ENCODE measurements around the gene TCEA2. TPM values are rescaled to one million over a fixed set of nuclear protein-coding genes. Genes with fewer than 3 reads are reported as not detected.

TCEA2 gene
- total RNA-seq, 1 experiment from 2014 or later = 38.5 TPM

DNA sequence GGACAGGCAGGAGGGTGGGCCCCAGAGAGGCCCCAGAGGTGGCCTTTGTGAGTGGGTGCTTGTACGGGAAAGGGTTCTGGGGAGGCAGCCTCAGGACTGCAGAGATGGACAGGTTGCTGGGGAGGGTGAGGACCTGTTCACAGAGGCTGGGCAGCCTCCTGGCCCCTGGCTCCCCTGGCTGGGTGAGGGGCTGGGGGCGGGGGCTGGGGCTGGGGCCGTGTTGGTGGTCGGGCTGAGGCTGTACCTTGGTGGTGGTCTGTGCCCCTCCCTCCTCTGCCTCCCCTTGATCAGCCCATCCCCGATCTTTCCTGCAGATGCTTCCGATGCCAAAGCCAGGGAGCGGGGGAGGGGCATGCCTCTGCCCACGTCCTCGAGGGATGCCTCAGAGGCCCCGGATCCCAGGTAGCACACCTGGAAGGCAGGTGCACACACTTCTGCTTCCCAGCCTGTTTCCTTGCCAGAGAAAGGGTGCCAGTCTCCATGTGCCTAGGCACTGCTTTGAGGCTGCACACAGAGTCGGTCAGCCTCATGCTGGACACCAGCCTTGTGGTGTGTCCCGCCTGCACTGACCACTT, 4.8 kb downstream of the TCEA2 start:
- TF ChIP-seq POLR2AphosphoS5 (IDR thresholded peaks at IDR 0.05; ENCODE audit: low read depth, low read length) (no peak), SIN3A (IDR thresholded peaks at IDR 0.05; ENCODE audit: borderline replicate concordance, insufficient read depth, low read depth, low read length) (no peak), TCF7L2 (IDR thresholded peaks at IDR 0.05; ENCODE audit: low read depth, low read length) (no peak)
- TF ChIP-seq, protein P1, sequence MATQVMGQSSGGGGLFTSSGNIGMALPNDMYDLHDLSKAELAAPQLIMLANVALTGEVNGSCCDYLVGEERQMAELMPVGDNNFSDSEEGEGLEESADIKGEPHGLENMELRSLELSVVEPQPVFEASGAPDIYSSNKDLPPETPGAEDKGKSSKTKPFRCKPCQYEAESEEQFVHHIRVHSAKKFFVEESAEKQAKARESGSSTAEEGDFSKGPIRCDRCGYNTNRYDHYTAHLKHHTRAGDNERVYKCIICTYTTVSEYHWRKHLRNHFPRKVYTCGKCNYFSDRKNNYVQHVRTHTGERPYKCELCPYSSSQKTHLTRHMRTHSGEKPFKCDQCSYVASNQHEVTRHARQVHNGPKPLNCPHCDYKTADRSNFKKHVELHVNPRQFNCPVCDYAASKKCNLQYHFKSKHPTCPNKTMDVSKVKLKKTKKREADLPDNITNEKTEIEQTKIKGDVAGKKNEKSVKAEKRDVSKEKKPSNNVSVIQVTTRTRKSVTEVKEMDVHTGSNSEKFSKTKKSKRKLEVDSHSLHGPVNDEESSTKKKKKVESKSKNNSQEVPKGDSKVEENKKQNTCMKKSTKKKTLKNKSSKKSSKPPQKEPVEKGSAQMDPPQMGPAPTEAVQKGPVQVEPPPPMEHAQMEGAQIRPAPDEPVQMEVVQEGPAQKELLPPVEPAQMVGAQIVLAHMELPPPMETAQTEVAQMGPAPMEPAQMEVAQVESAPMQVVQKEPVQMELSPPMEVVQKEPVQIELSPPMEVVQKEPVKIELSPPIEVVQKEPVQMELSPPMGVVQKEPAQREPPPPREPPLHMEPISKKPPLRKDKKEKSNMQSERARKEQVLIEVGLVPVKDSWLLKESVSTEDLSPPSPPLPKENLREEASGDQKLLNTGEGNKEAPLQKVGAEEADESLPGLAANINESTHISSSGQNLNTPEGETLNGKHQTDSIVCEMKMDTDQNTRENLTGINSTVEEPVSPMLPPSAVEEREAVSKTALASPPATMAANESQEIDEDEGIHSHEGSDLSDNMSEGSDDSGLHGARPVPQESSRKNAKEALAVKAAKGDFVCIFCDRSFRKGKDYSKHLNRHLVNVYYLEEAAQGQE (IDR thresholded peaks at IDR 0.05; ENCODE audit: insufficient read depth in 1 of 2, low read depth in 2 of 2, low read length in 1 of 2) = no peak
- TF ChIP-seq, protein P2, sequence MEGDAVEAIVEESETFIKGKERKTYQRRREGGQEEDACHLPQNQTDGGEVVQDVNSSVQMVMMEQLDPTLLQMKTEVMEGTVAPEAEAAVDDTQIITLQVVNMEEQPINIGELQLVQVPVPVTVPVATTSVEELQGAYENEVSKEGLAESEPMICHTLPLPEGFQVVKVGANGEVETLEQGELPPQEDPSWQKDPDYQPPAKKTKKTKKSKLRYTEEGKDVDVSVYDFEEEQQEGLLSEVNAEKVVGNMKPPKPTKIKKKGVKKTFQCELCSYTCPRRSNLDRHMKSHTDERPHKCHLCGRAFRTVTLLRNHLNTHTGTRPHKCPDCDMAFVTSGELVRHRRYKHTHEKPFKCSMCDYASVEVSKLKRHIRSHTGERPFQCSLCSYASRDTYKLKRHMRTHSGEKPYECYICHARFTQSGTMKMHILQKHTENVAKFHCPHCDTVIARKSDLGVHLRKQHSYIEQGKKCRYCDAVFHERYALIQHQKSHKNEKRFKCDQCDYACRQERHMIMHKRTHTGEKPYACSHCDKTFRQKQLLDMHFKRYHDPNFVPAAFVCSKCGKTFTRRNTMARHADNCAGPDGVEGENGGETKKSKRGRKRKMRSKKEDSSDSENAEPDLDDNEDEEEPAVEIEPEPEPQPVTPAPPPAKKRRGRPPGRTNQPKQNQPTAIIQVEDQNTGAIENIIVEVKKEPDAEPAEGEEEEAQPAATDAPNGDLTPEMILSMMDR (IDR thresholded peaks at IDR 0.05) = no peak
- intact Hi-C loops (cut with micrococcal nuclease; ENCODE audit: unreplicated experiment) = no loop called here
- H3K4me1 ChIP-seq (ENCODE audit: control insufficient read depth, insufficient read depth, low read length) = peaks cover 26% of the 10 kb centered on the region

DNA sequence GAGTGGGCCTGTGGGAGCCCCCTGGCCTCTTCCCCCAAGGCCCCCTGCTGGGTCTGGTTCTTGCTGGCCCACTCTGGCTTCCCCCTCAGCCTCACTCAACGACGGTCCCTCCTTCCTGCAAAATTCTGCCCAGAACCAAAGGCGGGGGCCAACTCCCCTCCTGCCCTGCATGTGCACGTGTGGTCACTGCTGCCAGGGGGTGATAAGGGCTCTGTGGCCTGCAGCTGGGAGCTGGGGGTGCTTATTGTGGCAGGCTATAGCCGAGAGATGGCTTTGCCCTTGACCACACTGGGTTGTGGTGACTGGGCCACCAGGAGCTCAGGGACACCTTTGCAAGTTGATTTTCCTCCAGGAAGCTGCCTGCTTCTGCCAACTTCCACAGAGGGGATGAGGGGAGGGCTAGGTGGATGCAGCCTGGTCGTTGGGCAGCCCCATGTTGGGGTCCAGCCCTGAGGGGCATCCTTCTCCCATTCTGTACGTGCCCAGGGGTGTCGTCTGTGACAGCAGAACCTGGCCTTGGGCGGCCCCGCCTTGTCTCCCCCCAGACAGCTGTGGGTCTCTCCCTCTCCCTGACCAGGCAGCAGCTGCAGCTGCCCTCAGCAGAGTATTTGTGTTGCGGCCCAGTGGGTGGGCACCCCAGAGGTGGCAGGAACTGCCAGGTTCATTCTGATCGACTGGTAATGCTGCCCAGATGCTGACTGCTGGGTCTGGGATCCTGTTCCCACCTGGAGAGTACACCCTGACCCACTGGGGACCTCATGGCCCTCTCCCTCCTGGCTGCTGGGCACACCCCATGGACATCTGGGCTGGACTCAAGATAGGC, 5.6 kb downstream of the TCEA2 start:
- ChIA-PET CTCF (no interaction called here), POLR2A (no interaction called here)
- in situ Hi-C loops (cut with HindIII; ENCODE audit: low pct_unique_long_range_greater_than_20kb, low sequenced_read_pairs) = no loop called here

More for the DNA sequence above, 4.8 kb downstream of the TCEA2 start:
- no peaks in the 10 kb centered on the region for H3K27me3 ChIP-seq (ENCODE audit: control insufficient read depth, insufficient read depth, low read length)
- DNase-seq (ENCODE audit: low read depth, low spot score) (no peak), ATAC-seq (no peak)
- POLR2A ChIA-PET = no interaction called here
- in situ Hi-C loops (cut with HindIII; ENCODE audit: low pct_unique_long_range_greater_than_20kb, low sequenced_read_pairs) = no loop called here
- H3K4me3 ChIP-seq (ENCODE audit: low read depth in 2 of 2, low read length in 2 of 2) = no peak overlapping the region
- H3K36me3 ChIP-seq (ENCODE audit: control insufficient read depth, insufficient read depth, low read length) = no peaks in the 10 kb centered on the region
- H3K9me3 ChIP-seq (ENCODE audit: control insufficient read depth, insufficient read depth, low read depth, low read length) = no peaks in the 10 kb centered on the region
- BruUV-seq (replicated peaks) = no TSS peak
- no peak overlapping the region for H3K27ac ChIP-seq (ENCODE audit: low read length)
- CTCF ChIA-PET = no interaction called here

More for the DNA sequence above, 5.6 kb downstream of the TCEA2 start:
- no peak overlapping the region for H3K27ac ChIP-seq (ENCODE audit: low read length)
- H3K4me3 ChIP-seq (ENCODE audit: low read depth in 2 of 2, low read length in 2 of 2) = no peak overlapping the region
- no peak for ATAC-seq
- TF ChIP-seq, protein P2 (IDR thresholded peaks at IDR 0.05) = no peak
- no peak for TF ChIP-seq TCF7L2 (IDR thresholded peaks at IDR 0.05; ENCODE audit: low read depth, low read length)
- TF ChIP-seq, protein P1 (IDR thresholded peaks at IDR 0.05; ENCODE audit: insufficient read depth in 1 of 2, low read depth in 2 of 2, low read length in 1 of 2) = no peak
- no peak for TF ChIP-seq POLR2AphosphoS5 (IDR thresholded peaks at IDR 0.05; ENCODE audit: low read depth, low read length)
- TF ChIP-seq SIN3A (IDR thresholded peaks at IDR 0.05; ENCODE audit: borderline replicate concordance, insufficient read depth, low read depth, low read length) = no peak
- no peaks in the 10 kb centered on the region for H3K36me3 ChIP-seq (ENCODE audit: control insufficient read depth, insufficient read depth, low read length)
- H3K4me1 ChIP-seq (ENCODE audit: control insufficient read depth, insufficient read depth, low read length) = peaks cover 26% of the 10 kb centered on the region
- no peak for DNase-seq (ENCODE audit: low read depth, low spot score)
- H3K27me3 ChIP-seq (ENCODE audit: control insufficient read depth, insufficient read depth, low read length) = no peaks in the 10 kb centered on the region
- intact Hi-C loops (cut with micrococcal nuclease; ENCODE audit: unreplicated experiment) = no loop called here
- BruUV-seq (replicated peaks) = no TSS peak
- H3K9me3 ChIP-seq (ENCODE audit: control insufficient read depth, insufficient read depth, low read depth, low read length) = no peaks in the 10 kb centered on the region

Measured in Panc1 (cell line).